WTC11 (cell line): Measurements from ENCODE around the gene APOD. TPM values are rescaled to one million over a fixed set of nuclear protein-coding genes. Genes with fewer than 3 reads are reported as not detected.

ENCODE experiments used
- ATAC-seq: fragments of 200-7000 bp; cut with Tn5 transposase; 2 replicates; pipeline ENCODE4 v1.10.0; 2021; ENCODE audit warnings: mild to moderate bottlenecking, moderate library complexity
- CTCF ChIA-PET: fragments of 300-600 bp; sonication (Branson Sonifier 250); formaldehyde crosslinking; loops from one replicate; lab custom pipeline; 2021; ENCODE audit warnings: antibody characterized with exemption; lab: Charles Lee
- POLR2A ChIA-PET: fragments of 350-600 bp; sonication (Branson Sonifier 250); formaldehyde crosslinking; loops from one replicate; lab custom pipeline; 2021; ENCODE audit warnings: antibody characterized with exemption; lab: Charles Lee
- DNase-seq: peaks from one replicate; pipeline ENCODE4 v3.0.0; 2021; ENCODE audit warnings: low spot score
- H3K27ac Mint-ChIP-seq: 2 replicates; pipeline ENCODE4 v1.8.0; 2021; ENCODE audit warnings: mixed read lengths
- H3K27me3 Mint-ChIP-seq: 2 replicates; pipeline ENCODE4 v1.8.0; 2021; ENCODE audit warnings: low read depth, mild to moderate bottlenecking, moderate library complexity, mixed read lengths
- H3K36me3 Mint-ChIP-seq: 2 replicates; pipeline ENCODE4 v1.8.0; 2021; ENCODE audit warnings: mixed read lengths
- H3K4me1 Mint-ChIP-seq: 2 replicates; pipeline ENCODE4 v1.8.0; 2022; ENCODE audit warnings: mixed read lengths
- H3K4me3 Mint-ChIP-seq: 2 replicates; pipeline ENCODE4 v1.8.0; 2021; ENCODE audit warnings: mild to moderate bottlenecking, moderate library complexity, mixed read lengths
- H3K9me3 Mint-ChIP-seq: 2 replicates; pipeline ENCODE4 v1.8.0; 2021; ENCODE audit warnings: mixed read lengths
- ESRRA ChIP-seq: sonication (generic); formaldehyde crosslinking; IDR thresholded peaks from 2 replicates; pipeline ENCODE4 v1.8.1; 2022; ENCODE audit warnings: mild to moderate bottlenecking, missing genetic modification reagents, borderline replicate concordance
- GABPB1 ChIP-seq: sonication (generic); formaldehyde crosslinking; IDR thresholded peaks from 2 replicates; pipeline ENCODE4 v1.8.1; 2023; ENCODE audit warnings: mild to moderate bottlenecking, missing genetic modification reagents
- IRF2 ChIP-seq: sonication (generic); formaldehyde crosslinking; IDR thresholded peaks from 2 replicates; pipeline ENCODE4 v1.8.0; 2022; ENCODE audit warnings: low read depth, missing genetic modification reagents, borderline replicate concordance
- OVOL2 ChIP-seq: fragments of 250-450 bp; sonication (Bioruptor Pico); IDR thresholded peaks from 2 replicates; pipeline ENCODE4 v1.9.0; 2021; ENCODE audit warnings: mild to moderate bottlenecking, borderline replicate concordance
- SMAD3 ChIP-seq: sonication (generic); formaldehyde crosslinking; IDR thresholded peaks from 2 replicates; pipeline ENCODE4 v1.8.0; 2022; ENCODE audit warnings: missing genetic modification reagents, mild to moderate bottlenecking, borderline replicate concordance
- SP1 ChIP-seq: sonication (generic); formaldehyde crosslinking; conservative IDR thresholded peaks from 2 replicates; pipeline ENCODE4 v1.8.1; 2022; ENCODE audit warnings: missing genetic modification reagents
- ZNF121 ChIP-seq: sonication (generic); formaldehyde crosslinking; IDR thresholded peaks from 2 replicates; pipeline ENCODE4 v1.8.0; 2023; ENCODE audit warnings: missing genetic modification reagents
- ZNF263 ChIP-seq: sonication (generic); formaldehyde crosslinking; IDR thresholded peaks from 2 replicates; pipeline ENCODE4 v1.8.1; 2022; ENCODE audit warnings: low read depth, mild to moderate bottlenecking, moderate library complexity, missing genetic modification reagents
- ZNF317 ChIP-seq: sonication (generic); formaldehyde crosslinking; IDR thresholded peaks from 2 replicates; pipeline ENCODE4 v1.8.1; 2023; ENCODE audit warnings: low read depth, mild to moderate bottlenecking, moderate library complexity, missing genetic modification reagents, borderline replicate concordance
- ZNF416 ChIP-seq: fragments of 250-450 bp; sonication (Bioruptor Pico); IDR thresholded peaks from 2 replicates; pipeline ENCODE4 v1.9.0; 2021; ENCODE audit warnings: mild to moderate bottlenecking, inconsistent platforms
- ZNF671 ChIP-seq: fragments of 250-450 bp; sonication (Bioruptor Pico); IDR thresholded peaks from 2 replicates; pipeline ENCODE4 v1.8.0; 2021; ENCODE audit warnings: mild to moderate bottlenecking
- total RNA-seq: library from RNA; stranded (reverse); gene quantifications from 3 replicates; pipeline ENCODE4 v1.2.3, GENCODE V29; 2021
- TF ChIP-seq, protein P1 (sequence below): sonication (generic); formaldehyde crosslinking; conservative IDR thresholded peaks from 2 replicates; pipeline ENCODE4 v1.8.1; 2023; ENCODE audit warnings: mild to moderate bottlenecking, low read depth, missing genetic modification reagents, moderate library complexity
- TF ChIP-seq, protein P2 (sequence below): sonication (generic); formaldehyde crosslinking; conservative IDR thresholded peaks from 2 replicates; pipeline ENCODE4 v1.8.1; 2022; ENCODE audit warnings: mild to moderate bottlenecking, missing genetic modification reagents
- TF ChIP-seq, protein P3 (sequence below): fragments of 250-450 bp; sonication (Bioruptor Pico); conservative IDR thresholded peaks from 2 replicates; pipeline ENCODE4 v1.9.0; 2021; ENCODE audit warnings: mild to moderate bottlenecking
- TF ChIP-seq, protein P4 (sequence below): sonication (generic); formaldehyde crosslinking; IDR thresholded peaks from 2 replicates; pipeline ENCODE4 v1.8.1; 2023; ENCODE audit warnings: mild to moderate bottlenecking, moderate library complexity, missing genetic modification reagents
- TF ChIP-seq, protein P5 (sequence below): sonication (generic); formaldehyde crosslinking; IDR thresholded peaks from 2 replicates; pipeline ENCODE4 v1.8.0; 2023; ENCODE audit warnings: mild to moderate bottlenecking, missing genetic modification reagents
- TF ChIP-seq, protein P6 (sequence below): sonication (generic); formaldehyde crosslinking; IDR thresholded peaks from 2 replicates; pipeline ENCODE4 v1.8.1; 2022; ENCODE audit warnings: low read depth, missing genetic modification reagents, borderline replicate concordance
- TF ChIP-seq, protein P7 (sequence below): sonication (generic); formaldehyde crosslinking; IDR thresholded peaks from 2 replicates; pipeline ENCODE4 v1.8.0; 2022; ENCODE audit warnings: missing genetic modification reagents
- TF ChIP-seq, protein P8 (sequence below): sonication (generic); formaldehyde crosslinking; IDR thresholded peaks from 2 replicates; pipeline ENCODE4 v1.8.1; 2023; ENCODE audit warnings: mild to moderate bottlenecking, missing genetic modification reagents, borderline replicate concordance

The APOD gene
- total RNA-seq, 1 experiment from 2014 or later = not detected

DNA sequence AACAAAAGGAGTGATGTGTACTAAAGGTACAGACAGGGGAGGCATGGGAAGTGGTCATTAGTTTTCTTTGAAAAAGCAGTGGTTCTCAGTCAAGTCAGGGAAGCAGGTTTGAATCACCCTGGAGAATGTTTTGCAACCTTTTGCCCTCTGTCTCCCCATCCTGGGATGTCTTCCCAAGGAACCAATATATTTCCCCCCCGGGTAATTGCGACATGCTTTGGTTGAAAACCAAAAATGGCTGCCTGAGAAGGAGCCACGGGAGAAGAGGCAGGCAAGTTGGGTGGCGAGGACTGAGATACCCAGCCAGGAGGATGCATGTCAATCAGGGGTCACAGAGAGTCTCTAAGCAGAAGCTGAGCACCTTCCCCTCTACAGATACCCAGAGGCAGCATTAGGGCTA is 20.4 kb downstream of the APOD start:
- no peak for ATAC-seq
- ChIA-PET CTCF (no interaction called here), POLR2A (no interaction called here)
- no peak for DNase-seq
- H3K4me1 Mint-ChIP-seq = no peaks in the 10 kb centered on the region
- H3K9me3 Mint-ChIP-seq = no peaks in the 10 kb centered on the region
- peaks cover 5% of the 10 kb centered on the region for H3K27me3 Mint-ChIP-seq
- no peaks in the 10 kb centered on the region for H3K36me3 Mint-ChIP-seq
- TF ChIP-seq, protein P1, sequence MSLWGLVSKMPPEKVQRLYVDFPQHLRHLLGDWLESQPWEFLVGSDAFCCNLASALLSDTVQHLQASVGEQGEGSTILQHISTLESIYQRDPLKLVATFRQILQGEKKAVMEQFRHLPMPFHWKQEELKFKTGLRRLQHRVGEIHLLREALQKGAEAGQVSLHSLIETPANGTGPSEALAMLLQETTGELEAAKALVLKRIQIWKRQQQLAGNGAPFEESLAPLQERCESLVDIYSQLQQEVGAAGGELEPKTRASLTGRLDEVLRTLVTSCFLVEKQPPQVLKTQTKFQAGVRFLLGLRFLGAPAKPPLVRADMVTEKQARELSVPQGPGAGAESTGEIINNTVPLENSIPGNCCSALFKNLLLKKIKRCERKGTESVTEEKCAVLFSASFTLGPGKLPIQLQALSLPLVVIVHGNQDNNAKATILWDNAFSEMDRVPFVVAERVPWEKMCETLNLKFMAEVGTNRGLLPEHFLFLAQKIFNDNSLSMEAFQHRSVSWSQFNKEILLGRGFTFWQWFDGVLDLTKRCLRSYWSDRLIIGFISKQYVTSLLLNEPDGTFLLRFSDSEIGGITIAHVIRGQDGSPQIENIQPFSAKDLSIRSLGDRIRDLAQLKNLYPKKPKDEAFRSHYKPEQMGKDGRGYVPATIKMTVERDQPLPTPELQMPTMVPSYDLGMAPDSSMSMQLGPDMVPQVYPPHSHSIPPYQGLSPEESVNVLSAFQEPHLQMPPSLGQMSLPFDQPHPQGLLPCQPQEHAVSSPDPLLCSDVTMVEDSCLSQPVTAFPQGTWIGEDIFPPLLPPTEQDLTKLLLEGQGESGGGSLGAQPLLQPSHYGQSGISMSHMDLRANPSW (CRISPR knock-in tag) = no peak
- TF ChIP-seq, protein P2, sequence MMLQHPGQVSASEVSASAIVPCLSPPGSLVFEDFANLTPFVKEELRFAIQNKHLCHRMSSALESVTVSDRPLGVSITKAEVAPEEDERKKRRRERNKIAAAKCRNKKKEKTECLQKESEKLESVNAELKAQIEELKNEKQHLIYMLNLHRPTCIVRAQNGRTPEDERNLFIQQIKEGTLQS (CRISPR knock-in tag) = no peak
- TF ChIP-seq, protein P3, sequence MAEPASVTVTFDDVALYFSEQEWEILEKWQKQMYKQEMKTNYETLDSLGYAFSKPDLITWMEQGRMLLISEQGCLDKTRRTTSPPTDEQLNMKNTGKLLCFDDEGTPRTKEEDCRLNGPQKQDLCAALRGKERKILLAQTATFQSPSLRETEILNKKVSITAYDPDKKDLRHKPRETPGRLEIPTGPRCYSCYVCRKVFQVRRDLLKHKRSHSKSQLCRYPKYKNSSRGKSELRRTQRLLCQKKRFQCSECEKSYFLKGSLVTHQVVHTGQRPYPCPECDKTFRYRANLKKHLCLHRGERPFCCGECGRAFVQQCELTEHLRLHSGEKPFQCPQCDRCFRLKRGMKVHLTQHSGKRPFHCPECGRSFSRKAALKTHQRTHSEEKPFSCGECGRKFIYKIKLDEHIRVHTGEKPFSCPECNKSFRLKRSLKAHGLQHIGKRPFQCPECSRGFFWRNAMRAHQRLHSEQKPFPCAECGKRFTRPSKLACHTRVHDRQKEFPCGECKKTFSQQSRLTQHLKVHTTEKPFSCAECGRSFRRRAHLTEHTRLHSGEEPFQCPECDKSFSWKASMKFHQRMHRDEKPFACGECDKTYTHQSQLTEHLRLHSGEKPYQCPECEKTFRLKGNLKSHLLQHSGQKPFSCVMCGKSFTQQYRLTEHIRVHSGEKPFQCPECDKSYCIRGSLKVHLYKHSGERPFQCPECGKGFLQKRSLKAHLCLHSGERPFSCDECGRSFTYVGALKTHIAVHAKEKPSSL (CRISPR knock-in tag) = no peak
- TF ChIP-seq ESRRA (no peak), ZNF317 (CRISPR knock-in tag) (no peak), ZNF263 (no peak), SMAD3 (CRISPR knock-in tag) (no peak), ZNF416 (CRISPR knock-in tag) (no peak), ZNF121 (CRISPR knock-in tag) (no peak), IRF2 (CRISPR knock-in tag) (no peak), SP1 (CRISPR knock-in tag) (no peak), GABPB1 (CRISPR knock-in tag) (no peak), ZNF671 (CRISPR knock-in tag) (no peak), OVOL2 (no peak)
- TF ChIP-seq, protein P4, sequence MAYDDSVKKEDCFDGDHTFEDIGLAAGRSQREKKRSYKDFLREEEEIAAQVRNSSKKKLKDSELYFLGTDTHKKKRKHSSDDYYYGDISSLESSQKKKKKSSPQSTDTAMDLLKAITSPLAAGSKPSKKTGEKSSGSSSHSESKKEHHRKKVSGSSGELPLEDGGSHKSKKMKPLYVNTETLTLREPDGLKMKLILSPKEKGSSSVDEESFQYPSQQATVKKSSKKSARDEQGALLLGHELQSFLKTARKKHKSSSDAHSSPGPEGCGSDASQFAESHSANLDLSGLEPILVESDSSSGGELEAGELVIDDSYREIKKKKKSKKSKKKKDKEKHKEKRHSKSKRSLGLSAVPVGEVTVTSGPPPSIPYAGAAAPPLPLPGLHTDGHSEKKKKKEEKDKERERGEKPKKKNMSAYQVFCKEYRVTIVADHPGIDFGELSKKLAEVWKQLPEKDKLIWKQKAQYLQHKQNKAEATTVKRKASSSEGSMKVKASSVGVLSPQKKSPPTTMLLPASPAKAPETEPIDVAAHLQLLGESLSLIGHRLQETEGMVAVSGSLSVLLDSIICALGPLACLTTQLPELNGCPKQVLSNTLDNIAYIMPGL (CRISPR knock-in tag) = no peak
- TF ChIP-seq, protein P5, sequence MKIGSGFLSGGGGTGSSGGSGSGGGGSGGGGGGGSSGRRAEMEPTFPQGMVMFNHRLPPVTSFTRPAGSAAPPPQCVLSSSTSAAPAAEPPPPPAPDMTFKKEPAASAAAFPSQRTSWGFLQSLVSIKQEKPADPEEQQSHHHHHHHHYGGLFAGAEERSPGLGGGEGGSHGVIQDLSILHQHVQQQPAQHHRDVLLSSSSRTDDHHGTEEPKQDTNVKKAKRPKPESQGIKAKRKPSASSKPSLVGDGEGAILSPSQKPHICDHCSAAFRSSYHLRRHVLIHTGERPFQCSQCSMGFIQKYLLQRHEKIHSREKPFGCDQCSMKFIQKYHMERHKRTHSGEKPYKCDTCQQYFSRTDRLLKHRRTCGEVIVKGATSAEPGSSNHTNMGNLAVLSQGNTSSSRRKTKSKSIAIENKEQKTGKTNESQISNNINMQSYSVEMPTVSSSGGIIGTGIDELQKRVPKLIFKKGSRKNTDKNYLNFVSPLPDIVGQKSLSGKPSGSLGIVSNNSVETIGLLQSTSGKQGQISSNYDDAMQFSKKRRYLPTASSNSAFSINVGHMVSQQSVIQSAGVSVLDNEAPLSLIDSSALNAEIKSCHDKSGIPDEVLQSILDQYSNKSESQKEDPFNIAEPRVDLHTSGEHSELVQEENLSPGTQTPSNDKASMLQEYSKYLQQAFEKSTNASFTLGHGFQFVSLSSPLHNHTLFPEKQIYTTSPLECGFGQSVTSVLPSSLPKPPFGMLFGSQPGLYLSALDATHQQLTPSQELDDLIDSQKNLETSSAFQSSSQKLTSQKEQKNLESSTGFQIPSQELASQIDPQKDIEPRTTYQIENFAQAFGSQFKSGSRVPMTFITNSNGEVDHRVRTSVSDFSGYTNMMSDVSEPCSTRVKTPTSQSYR (CRISPR knock-in tag) = no peak
- TF ChIP-seq, protein P6, sequence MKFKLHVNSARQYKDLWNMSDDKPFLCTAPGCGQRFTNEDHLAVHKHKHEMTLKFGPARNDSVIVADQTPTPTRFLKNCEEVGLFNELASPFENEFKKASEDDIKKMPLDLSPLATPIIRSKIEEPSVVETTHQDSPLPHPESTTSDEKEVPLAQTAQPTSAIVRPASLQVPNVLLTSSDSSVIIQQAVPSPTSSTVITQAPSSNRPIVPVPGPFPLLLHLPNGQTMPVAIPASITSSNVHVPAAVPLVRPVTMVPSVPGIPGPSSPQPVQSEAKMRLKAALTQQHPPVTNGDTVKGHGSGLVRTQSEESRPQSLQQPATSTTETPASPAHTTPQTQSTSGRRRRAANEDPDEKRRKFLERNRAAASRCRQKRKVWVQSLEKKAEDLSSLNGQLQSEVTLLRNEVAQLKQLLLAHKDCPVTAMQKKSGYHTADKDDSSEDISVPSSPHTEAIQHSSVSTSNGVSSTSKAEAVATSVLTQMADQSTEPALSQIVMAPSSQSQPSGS = no peak
- TF ChIP-seq, protein P7, sequence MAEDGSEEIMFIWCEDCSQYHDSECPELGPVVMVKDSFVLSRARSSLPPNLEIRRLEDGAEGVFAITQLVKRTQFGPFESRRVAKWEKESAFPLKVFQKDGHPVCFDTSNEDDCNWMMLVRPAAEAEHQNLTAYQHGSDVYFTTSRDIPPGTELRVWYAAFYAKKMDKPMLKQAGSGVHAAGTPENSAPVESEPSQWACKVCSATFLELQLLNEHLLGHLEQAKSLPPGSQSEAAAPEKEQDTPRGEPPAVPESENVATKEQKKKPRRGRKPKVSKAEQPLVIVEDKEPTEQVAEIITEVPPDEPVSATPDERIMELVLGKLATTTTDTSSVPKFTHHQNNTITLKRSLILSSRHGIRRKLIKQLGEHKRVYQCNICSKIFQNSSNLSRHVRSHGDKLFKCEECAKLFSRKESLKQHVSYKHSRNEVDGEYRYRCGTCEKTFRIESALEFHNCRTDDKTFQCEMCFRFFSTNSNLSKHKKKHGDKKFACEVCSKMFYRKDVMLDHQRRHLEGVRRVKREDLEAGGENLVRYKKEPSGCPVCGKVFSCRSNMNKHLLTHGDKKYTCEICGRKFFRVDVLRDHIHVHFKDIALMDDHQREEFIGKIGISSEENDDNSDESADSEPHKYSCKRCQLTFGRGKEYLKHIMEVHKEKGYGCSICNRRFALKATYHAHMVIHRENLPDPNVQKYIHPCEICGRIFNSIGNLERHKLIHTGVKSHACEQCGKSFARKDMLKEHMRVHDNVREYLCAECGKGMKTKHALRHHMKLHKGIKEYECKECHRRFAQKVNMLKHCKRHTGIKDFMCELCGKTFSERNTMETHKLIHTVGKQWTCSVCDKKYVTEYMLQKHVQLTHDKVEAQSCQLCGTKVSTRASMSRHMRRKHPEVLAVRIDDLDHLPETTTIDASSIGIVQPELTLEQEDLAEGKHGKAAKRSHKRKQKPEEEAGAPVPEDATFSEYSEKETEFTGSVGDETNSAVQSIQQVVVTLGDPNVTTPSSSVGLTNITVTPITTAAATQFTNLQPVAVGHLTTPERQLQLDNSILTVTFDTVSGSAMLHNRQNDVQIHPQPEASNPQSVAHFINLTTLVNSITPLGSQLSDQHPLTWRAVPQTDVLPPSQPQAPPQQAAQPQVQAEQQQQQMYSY (CRISPR knock-in tag) = no peak
- TF ChIP-seq, protein P8, sequence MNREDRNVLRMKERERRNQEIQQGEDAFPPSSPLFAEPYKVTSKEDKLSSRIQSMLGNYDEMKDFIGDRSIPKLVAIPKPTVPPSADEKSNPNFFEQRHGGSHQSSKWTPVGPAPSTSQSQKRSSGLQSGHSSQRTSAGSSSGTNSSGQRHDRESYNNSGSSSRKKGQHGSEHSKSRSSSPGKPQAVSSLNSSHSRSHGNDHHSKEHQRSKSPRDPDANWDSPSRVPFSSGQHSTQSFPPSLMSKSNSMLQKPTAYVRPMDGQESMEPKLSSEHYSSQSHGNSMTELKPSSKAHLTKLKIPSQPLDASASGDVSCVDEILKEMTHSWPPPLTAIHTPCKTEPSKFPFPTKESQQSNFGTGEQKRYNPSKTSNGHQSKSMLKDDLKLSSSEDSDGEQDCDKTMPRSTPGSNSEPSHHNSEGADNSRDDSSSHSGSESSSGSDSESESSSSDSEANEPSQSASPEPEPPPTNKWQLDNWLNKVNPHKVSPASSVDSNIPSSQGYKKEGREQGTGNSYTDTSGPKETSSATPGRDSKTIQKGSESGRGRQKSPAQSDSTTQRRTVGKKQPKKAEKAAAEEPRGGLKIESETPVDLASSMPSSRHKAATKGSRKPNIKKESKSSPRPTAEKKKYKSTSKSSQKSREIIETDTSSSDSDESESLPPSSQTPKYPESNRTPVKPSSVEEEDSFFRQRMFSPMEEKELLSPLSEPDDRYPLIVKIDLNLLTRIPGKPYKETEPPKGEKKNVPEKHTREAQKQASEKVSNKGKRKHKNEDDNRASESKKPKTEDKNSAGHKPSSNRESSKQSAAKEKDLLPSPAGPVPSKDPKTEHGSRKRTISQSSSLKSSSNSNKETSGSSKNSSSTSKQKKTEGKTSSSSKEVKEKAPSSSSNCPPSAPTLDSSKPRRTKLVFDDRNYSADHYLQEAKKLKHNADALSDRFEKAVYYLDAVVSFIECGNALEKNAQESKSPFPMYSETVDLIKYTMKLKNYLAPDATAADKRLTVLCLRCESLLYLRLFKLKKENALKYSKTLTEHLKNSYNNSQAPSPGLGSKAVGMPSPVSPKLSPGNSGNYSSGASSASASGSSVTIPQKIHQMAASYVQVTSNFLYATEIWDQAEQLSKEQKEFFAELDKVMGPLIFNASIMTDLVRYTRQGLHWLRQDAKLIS (CRISPR knock-in tag) = no peak
- H3K4me3 Mint-ChIP-seq = no peak overlapping the region
- H3K27ac Mint-ChIP-seq = no peak overlapping the region
